ENCODE results near the gene TACC3. TPM values are rescaled to one million over a fixed set of nuclear protein-coding genes. Genes with fewer than 3 reads are reported as not detected.

TACC3 gene
- total and polyA plus RNA-seq, 2 experiments from 2014 or later = 18.1 to 78.2 TPM

DNA sequence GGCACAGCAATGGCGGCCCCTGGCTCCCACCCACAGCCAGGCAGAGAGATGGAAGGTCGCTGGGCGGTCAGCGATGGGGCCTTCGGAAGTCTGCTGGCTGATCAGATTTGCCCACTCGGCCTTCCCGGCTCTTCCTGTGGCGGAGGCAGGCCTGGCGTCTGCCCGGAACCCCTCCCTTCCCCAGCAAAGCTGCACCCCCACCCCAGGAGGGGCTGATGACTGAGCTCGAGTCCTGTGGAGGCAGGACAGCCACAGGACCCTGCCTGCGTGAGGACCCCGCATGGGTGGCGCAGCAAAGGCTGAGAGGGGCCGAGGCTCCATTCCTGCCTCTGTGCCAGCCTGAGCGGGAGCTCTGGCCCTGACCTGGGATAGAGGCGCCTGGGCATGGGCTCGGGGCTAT is 34.8 kb downstream of the TACC3 start:
- Histone ChIP-seq H3K27ac (no peak overlapping the region), H3K4me1 (ENCODE audit: low read depth) (peaks cover 11% of the 10 kb centered on the region), H3K4me3 (no peak overlapping the region), H3K9me3 (ENCODE audit: low read depth) (no peaks in the 10 kb centered on the region), H3K27me3 (no peaks in the 10 kb centered on the region), H3K36me3 (no peaks in the 10 kb centered on the region)
- DNase-seq (ENCODE audit: low read depth in 1 of 2, low spot score in 1 of 2) = no peak
- TF ChIP-seq CTCF (IDR thresholded peaks at IDR 0.05; ENCODE audit: low read depth, low read length) = no peak

DNA sequence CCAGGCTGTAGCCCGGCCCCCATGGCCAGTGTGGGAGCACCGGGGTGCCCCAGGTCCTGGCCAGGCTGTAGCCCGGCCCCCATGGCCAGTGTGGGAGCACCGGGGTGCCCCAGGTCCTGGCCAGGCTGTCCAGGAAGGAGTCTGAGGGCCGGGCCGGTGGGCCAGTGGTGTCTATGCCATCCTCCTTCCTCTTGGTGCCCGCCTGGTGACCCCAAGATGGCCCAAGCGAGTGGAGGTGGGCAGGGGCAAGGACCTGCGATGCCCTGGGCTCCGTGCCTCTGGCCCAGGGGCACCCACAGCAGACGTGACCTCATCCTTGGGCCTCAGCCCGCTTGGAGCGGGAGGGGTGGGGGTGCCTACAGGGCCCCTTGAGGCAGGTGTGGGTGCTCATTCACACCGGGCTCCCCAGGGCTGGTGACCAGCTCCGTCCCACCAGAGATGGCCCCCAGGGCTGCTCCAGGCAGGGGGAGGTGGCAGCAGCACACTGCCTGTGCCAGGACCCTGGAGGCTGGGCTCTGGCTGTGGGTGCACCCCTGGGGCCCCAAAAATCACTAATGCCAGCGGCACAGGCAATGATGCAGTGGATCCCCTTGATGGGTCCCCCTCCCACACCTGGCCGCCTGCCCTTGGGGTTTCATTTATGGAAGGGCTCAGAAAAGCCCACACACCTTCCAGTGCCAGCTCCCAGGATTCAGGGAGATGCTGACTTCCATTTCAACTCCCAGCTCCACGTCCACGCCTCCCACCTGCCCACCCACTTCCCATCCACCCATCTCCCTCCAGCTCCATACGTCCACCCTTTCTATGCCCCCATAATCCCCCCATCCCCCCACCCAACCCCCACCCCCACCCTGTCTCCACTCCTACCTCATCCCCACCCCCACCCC is 35.8 kb downstream of the TACC3 start:
- TF ChIP-seq CTCF (IDR thresholded peaks at IDR 0.05; ENCODE audit: low read depth, low read length) = no peak
- Histone ChIP-seq H3K9me3 (ENCODE audit: low read depth) (no peaks in the 10 kb centered on the region), H3K4me1 (ENCODE audit: low read depth) (peaks cover 11% of the 10 kb centered on the region), H3K36me3 (no peaks in the 10 kb centered on the region), H3K4me3 (no peak overlapping the region), H3K27me3 (no peaks in the 10 kb centered on the region), H3K27ac (no peak overlapping the region)
- DNase-seq (ENCODE audit: low read depth in 1 of 2, low spot score in 1 of 2) = no peak

DNA sequence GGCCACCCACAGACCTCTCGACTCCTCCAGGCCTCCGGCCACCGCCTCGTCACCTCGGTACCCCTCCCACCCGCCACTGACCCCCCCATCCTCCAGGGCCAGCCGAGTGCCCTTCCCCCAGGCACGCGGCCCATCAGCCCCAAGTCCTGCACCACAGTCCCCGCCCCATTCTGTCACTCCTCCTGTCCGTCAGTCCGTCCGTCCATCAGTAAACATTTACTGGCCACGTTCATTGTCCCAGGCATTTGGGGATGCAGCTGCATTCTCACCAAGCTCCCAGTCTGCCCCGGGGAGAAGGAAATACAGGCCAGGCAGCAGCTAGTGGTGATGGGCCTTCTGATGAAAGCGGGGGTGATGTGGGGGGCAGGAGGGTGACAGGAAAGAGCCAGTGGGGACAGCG is 36.5 kb downstream of the TACC3 start:
- Histone ChIP-seq H3K36me3 (no peaks in the 10 kb centered on the region), H3K27me3 (no peaks in the 10 kb centered on the region), H3K4me1 (ENCODE audit: low read depth) (peaks cover 11% of the 10 kb centered on the region), H3K27ac (no peak overlapping the region), H3K9me3 (ENCODE audit: low read depth) (no peaks in the 10 kb centered on the region), H3K4me3 (no peak overlapping the region)
- no peak for DNase-seq (ENCODE audit: low read depth in 1 of 2, low spot score in 1 of 2)
- no peak for TF ChIP-seq CTCF (IDR thresholded peaks at IDR 0.05; ENCODE audit: low read depth, low read length)

DNA sequence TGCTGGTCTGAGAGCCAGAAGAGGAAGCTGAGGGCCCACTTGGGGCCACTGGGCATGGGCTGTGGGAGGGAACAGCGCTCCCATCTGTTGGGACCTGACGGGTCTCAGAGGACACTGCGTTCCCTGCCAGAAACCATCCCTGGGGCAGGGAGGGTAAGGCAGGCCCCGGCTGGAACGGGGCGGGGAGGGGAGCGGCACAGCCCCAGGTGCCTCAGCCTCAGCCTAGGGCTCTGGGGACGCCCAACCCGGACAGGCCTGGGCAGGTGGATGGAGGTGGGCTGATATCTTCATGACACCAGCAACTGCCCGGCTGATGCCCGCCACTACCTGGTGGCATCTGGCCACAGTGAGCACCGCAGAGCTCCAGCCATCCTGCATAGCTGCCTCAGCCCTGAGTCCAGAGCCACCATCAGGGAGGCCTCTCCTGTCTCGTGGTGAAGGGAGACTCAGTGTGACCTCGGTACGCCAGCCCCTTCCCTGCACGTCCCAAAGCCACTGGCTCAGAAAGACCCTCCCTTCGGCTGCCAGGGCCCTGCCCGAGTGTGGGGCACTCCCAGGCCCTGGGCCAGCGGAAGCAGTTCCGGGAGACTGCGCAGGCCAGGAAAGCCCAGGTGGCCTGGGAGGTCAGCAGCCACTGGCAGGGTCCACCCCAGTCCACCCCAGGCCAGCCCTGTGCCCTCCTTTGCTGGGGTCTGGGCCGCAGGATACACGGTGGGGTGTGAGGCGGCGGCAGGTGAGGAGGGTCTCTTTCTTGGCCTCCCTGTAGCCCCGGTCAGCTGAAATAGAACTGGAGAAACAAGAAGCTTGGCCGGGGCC is 37.2 kb downstream of the TACC3 start:
- Histone ChIP-seq H3K27ac (no peak overlapping the region), H3K4me1 (ENCODE audit: low read depth) (peaks cover 7% of the 10 kb centered on the region), H3K9me3 (ENCODE audit: low read depth) (no peaks in the 10 kb centered on the region), H3K27me3 (no peaks in the 10 kb centered on the region), H3K36me3 (no peaks in the 10 kb centered on the region), H3K4me3 (no peak overlapping the region)
- no peak for TF ChIP-seq CTCF (IDR thresholded peaks at IDR 0.05; ENCODE audit: low read depth, low read length)
- no peak for DNase-seq (ENCODE audit: low read depth in 1 of 2, low spot score in 1 of 2)

DNA sequence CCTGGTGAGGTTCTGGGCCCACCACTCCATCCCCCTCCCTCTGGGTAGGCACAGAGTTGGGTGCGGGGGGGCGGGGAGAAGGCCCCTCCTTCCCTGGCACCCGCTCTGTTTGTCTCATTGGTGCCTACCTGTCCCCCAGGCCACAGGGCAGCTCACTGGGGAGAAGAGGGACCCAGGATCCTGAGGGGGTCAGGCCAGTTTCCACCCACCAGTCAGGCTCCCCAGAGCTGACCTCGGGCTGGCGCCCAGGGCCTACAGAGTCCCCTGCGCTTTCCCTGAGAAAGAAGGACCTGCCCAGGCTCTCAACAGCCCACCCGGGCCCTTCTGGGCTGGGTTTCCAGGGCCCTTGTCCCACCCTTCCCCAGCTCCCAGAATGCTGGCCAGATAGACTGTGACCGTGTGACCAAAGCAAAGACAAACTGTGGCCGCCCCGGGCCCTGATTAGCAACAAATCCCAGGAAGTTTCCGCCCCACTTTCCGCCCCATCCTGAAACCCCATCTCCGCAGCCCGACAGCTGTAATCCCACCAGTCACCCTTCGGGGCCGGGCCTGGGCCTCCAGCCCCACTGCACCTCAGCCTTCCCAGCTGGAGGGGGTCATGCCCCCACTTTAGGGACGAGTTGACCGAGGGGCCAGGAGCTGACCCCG is 38.0 kb downstream of the TACC3 start:
- Histone ChIP-seq H3K9me3 (ENCODE audit: low read depth) (no peaks in the 10 kb centered on the region), H3K4me1 (ENCODE audit: low read depth) (no peaks in the 10 kb centered on the region), H3K27me3 (no peaks in the 10 kb centered on the region), H3K36me3 (no peaks in the 10 kb centered on the region), H3K4me3 (no peak overlapping the region), H3K27ac (no peak overlapping the region)
- no peak for DNase-seq (ENCODE audit: low read depth in 1 of 2, low spot score in 1 of 2)
- TF ChIP-seq CTCF (IDR thresholded peaks at IDR 0.05; ENCODE audit: low read depth, low read length) = no peak

Data from cardiac muscle cell (in vitro differentiated cells and primary cell).